Chondrocyte (in vitro differentiated cells): ENCODE data around the gene PRICKLE1. TPM values are rescaled to one million over a fixed set of nuclear protein-coding genes. Genes with fewer than 3 reads are reported as not detected.
A peak's percentile ranks its signal among the peaks of the same experiment; 100 is the strongest.

Experiments
- DNase-seq: peaks from one replicate; pipeline ENCODE4 v3.0.0; 2021; ENCODE audit warnings: mixed read lengths, low spot score
- H3K27ac Mint-ChIP-seq: one replicate; pipeline ENCODE4 v1.8.0; 2021; ENCODE audit warnings: mild to moderate bottlenecking, moderate library complexity, mixed read lengths; ENCODE audit not compliant: unreplicated experiment
- H3K27me3 Mint-ChIP-seq: 2 replicates; pipeline ENCODE4 v1.8.0; 2021; ENCODE audit warnings: low read depth, mixed read lengths
- H3K36me3 Mint-ChIP-seq: 2 replicates; pipeline ENCODE4 v1.8.0; 2021; ENCODE audit warnings: low read depth, mixed read lengths
- H3K4me1 Mint-ChIP-seq: 2 replicates; pipeline ENCODE4 v1.8.0; 2021; ENCODE audit warnings: low read depth, mild to moderate bottlenecking, mixed read lengths
- H3K4me3 Mint-ChIP-seq: one replicate; pipeline ENCODE4 v1.8.0; 2021; ENCODE audit warnings: mild to moderate bottlenecking, moderate library complexity, mixed read lengths; ENCODE audit not compliant: unreplicated experiment
- H3K9me3 Mint-ChIP-seq: 2 replicates; pipeline ENCODE4 v1.8.0; 2021; ENCODE audit warnings: low read depth, mixed read lengths
- CTCF ChIP-seq: fragments of 200-600 bp; sonication (generic); IDR thresholded peaks from 2 replicates; pipeline ENCODE4 v1.5.0; 2021; ENCODE audit warnings: antibody characterized with exemption, mild to moderate bottlenecking, moderate library complexity
- total RNA-seq: library from RNA; stranded (reverse); gene quantifications from 3 replicates; pipeline ENCODE4 v1.2.1, GENCODE V29; 2021

The PRICKLE1 gene
- total RNA-seq, 1 donor from 2014 or later: 32.0 TPM

- peak overlapping the region; percentile 46 for H3K4me3 Mint-ChIP-seq
- H3K4me1 Mint-ChIP-seq: peaks cover 76% of the 10 kb centered on the region
Measured at GRCh38 chr12:42585841-42586216, 3.7 kb downstream of the PRICKLE1 start.

GRCh38 chr12:42585154-42585840 is 4.2 kb downstream of the PRICKLE1 start:
- no peak for DNase-seq
- peak overlapping the region; percentile 68 for H3K27ac Mint-ChIP-seq
- H3K4me3 Mint-ChIP-seq: peak overlapping the region; percentile 56

More at GRCh38 chr12:42585841-42586216, 3.7 kb downstream of the PRICKLE1 start:
- H3K27ac Mint-ChIP-seq: peak overlapping the region; percentile 66
- peaks cover 1% of the 10 kb centered on the region for H3K36me3 Mint-ChIP-seq
- no peak for TF ChIP-seq CTCF
- H3K9me3 Mint-ChIP-seq: no peaks in the 10 kb centered on the region
- DNase-seq: no peak
- H3K27me3 Mint-ChIP-seq: no peaks in the 10 kb centered on the region

GRCh38 chr12:42584651-42585111 is 4.9 kb downstream of the PRICKLE1 start:
- Mint-ChIP-seq H3K27me3 (no peaks in the 10 kb centered on the region), H3K4me1 (peaks cover 73% of the 10 kb centered on the region), H3K9me3 (no peaks in the 10 kb centered on the region), H3K4me3 (peak overlapping the region; percentile 56), H3K36me3 (peaks cover 1% of the 10 kb centered on the region), H3K27ac (peak overlapping the region; percentile 68)
- no peak for DNase-seq
- TF ChIP-seq CTCF: no peak

More at GRCh38 chr12:42585154-42585840, 4.2 kb downstream of the PRICKLE1 start:
- H3K36me3 Mint-ChIP-seq: peaks cover 1% of the 10 kb centered on the region
- H3K27me3 Mint-ChIP-seq: no peaks in the 10 kb centered on the region
- H3K4me1 Mint-ChIP-seq: peaks cover 75% of the 10 kb centered on the region
- no peaks in the 10 kb centered on the region for H3K9me3 Mint-ChIP-seq
- no peak for TF ChIP-seq CTCF

- Mint-ChIP-seq H3K27ac (peak overlapping the region; percentile 57), H3K9me3 (no peaks in the 10 kb centered on the region)
Measured at GRCh38 chr12:42583016-42583415, 6.5 kb downstream of the PRICKLE1 start.

GRCh38 chr12:42582498-42582897 is 7.0 kb downstream of the PRICKLE1 start:
- H3K4me1 Mint-ChIP-seq: peaks cover 78% of the 10 kb centered on the region
- no peaks in the 10 kb centered on the region for H3K9me3 Mint-ChIP-seq
- H3K27ac Mint-ChIP-seq: peak overlapping the region; percentile 57
- H3K27me3 Mint-ChIP-seq: no peaks in the 10 kb centered on the region
- no peak for TF ChIP-seq CTCF
- H3K4me3 Mint-ChIP-seq: no peak overlapping the region
- peaks cover 1% of the 10 kb centered on the region for H3K36me3 Mint-ChIP-seq
- no peak for DNase-seq

More at GRCh38 chr12:42583016-42583415, 6.5 kb downstream of the PRICKLE1 start:
- H3K27me3 Mint-ChIP-seq: no peaks in the 10 kb centered on the region
- no peak overlapping the region for H3K4me3 Mint-ChIP-seq
- peaks cover 1% of the 10 kb centered on the region for H3K36me3 Mint-ChIP-seq
- no peak for DNase-seq
- peaks cover 78% of the 10 kb centered on the region for H3K4me1 Mint-ChIP-seq
- no peak for TF ChIP-seq CTCF
